HCT116 (cell line): ENCODE data around the gene ZNF276. TPM values are rescaled to one million over a fixed set of nuclear protein-coding genes. Genes with fewer than 3 reads are reported as not detected.

Experiments
- ATAC-seq: fragments of 200-7000 bp; cut with Tn5 transposase; 2 replicates; pipeline ENCODE4 v1.9.1; 2020; ENCODE audit warnings: mild to moderate bottlenecking, moderate library complexity
- BruUV-seq: library from RNA; stranded (reverse); fragments of 400-500 nt; replicated peaks from 2 replicates; lab custom pipeline; 2021; lab: Mats Ljungman, UMichigan
- CTCF ChIA-PET: fragments of 300-600 bp; sonication (Branson Sonifier 250); formaldehyde crosslinking; loops from one replicate; lab custom pipeline; 2021; ENCODE audit warnings: antibody characterized with exemption; lab: Charles Lee
- POLR2A ChIA-PET: fragments of 300-600, 350-600 bp; sonication (Branson Sonifier 250); formaldehyde crosslinking; loops from one replicate; lab custom pipeline; 2021; ENCODE audit warnings: antibody characterized with exemption; lab: Charles Lee
- RAD21 ChIA-PET, 2 experiments: fragments of 300-600 bp; sonication (Branson Sonifier 250); formaldehyde crosslinking; loops; one replicate each; lab custom pipeline; 2023; ENCODE audit warnings: low total read pairs in 2 of 2; ENCODE audit not compliant: uncharacterized antibody in 2 of 2, unreplicated experiment in 2 of 2, low non-redundant PET in 1 of 2; lab: Charles Lee
- DNase-seq: peaks from one replicate; pipeline ENCODE4 v3.0.0-alpha.2; 2010; ENCODE audit warnings: low read depth, low spot score
- H2AFZ ChIP-seq: fragments of 200-600 bp; shearing (Covaris generic), sonication (generic); 2 replicates; pipeline ENCODE4 v1.6.1; 2017; ENCODE audit warnings: low read depth, mixed run types, mixed read lengths, antibody characterized with exemption, low read length; ENCODE audit not compliant: poor library complexity, severe bottlenecking
- H3K27ac ChIP-seq: 2 replicates; pipeline ENCODE4 v1.5.1; 2012; ENCODE audit warnings: low read depth, low read length
- H3K27me3 ChIP-seq: fragments of 200-600 bp; sonication (generic); 2 replicates; pipeline ENCODE4 v1.6.1; 2016; ENCODE audit warnings: mixed run types, low read length, mixed read lengths; ENCODE audit not compliant: insufficient read depth
- H3K36me3 ChIP-seq, 2 experiments: fragments of 200-500 bp in 1 of 2; fragments of 200-600 bp in 1 of 2; sonication (Bioruptor generic) in 1 of 2; sonication (generic) in 1 of 2; 2 replicates each; pipeline versions ENCODE4 v1.5.1 to v1.6.1; 2014 to 2016; ENCODE audit warnings: low read length in 2 of 2, inconsistent platforms in 1 of 2, mixed read lengths in 1 of 2, mixed run types in 1 of 2; ENCODE audit not compliant: insufficient read depth in 2 of 2, control insufficient read depth in 1 of 2
- H3K4me1 ChIP-seq, 2 experiments: fragments of 200-600 bp in 1 of 2; sonication (generic) in 1 of 2; 2 replicates each; pipeline versions ENCODE4 v1.5.1 to v1.6.1; 2012 to 2017; ENCODE audit warnings: low read length in 2 of 2, inconsistent platforms in 1 of 2, mild to moderate bottlenecking in 1 of 2, mixed read lengths in 1 of 2, mixed run types in 1 of 2, moderate library complexity in 1 of 2; ENCODE audit not compliant: insufficient read depth in 2 of 2, control insufficient read depth in 1 of 2
- H3K4me2 ChIP-seq: fragments of 200-600 bp; sonication (generic); 2 replicates; pipeline ENCODE4 v1.6.1; 2017; ENCODE audit warnings: mixed run types, low read length, mixed read lengths
- H3K4me3 ChIP-seq, 2 experiments: fragments of 200-600 bp in 1 of 2; sonication (generic) in 1 of 2; replicated peaks in 1 of 2; 2 replicates each; pipeline ENCODE4 v1.5.1; 2011 to 2016; ENCODE audit warnings: low read length in 2 of 2, control low read depth in 1 of 2, low read depth in 1 of 2, mild to moderate bottlenecking in 1 of 2, mixed read lengths in 1 of 2, mixed run types in 1 of 2
- H3K79me2 ChIP-seq: fragments of 200-600 bp; sonication (generic); 2 replicates; pipeline ENCODE4 v1.6.1; 2017; ENCODE audit warnings: mild to moderate bottlenecking, mixed run types, low read length, moderate library complexity, mixed read lengths; ENCODE audit not compliant: insufficient read depth
- H3K9ac ChIP-seq: fragments of 200-600 bp; sonication (generic); 2 replicates; pipeline ENCODE4 v1.6.1; 2016; ENCODE audit warnings: low read length, mixed read lengths
- H3K9me2 ChIP-seq: fragments of 200-600 bp; sonication (generic), shearing (Covaris generic); 2 replicates; pipeline ENCODE4 v1.6.1; 2017; ENCODE audit warnings: mixed run types, mild to moderate bottlenecking, moderate library complexity; ENCODE audit not compliant: insufficient read depth
- H3K9me3 ChIP-seq, 2 experiments: fragments of 200-500 bp in 1 of 2; fragments of 200-600 bp in 1 of 2; sonication (Bioruptor generic) in 1 of 2; sonication (generic) in 1 of 2; 2 replicates each; pipeline ENCODE4 v1.6.1; 2014 to 2017; ENCODE audit warnings: low read length in 2 of 2, mixed read lengths in 2 of 2, inconsistent platforms in 1 of 2, low read depth in 1 of 2, mild to moderate bottlenecking in 1 of 2, mixed run types in 1 of 2, moderate library complexity in 1 of 2; ENCODE audit not compliant: control insufficient read depth in 1 of 2, insufficient read depth in 1 of 2
- H4K20me1 ChIP-seq: fragments of 200-600 bp; sonication (generic), shearing (Covaris generic); 2 replicates; pipeline ENCODE4 v1.6.1; 2017; ENCODE audit warnings: mixed run types, mild to moderate bottlenecking, moderate library complexity; ENCODE audit not compliant: insufficient read depth
- MAX ChIP-seq: IDR thresholded peaks from 2 replicates; pipeline ENCODE4 v1.6.1; 2012
- POLR2A ChIP-seq: IDR thresholded peaks from 2 replicates; pipeline ENCODE4 v1.7.0; 2011; ENCODE audit warnings: borderline replicate concordance; ENCODE audit not compliant: insufficient read depth, insufficient read length; ENCODE audit errors: extremely low read depth
- ZNF274 ChIP-seq: fragments of 200-500 bp; sonication (Bioruptor generic); IDR thresholded peaks from 2 replicates; pipeline ENCODE4 v1.6.1; 2014; ENCODE audit warnings: mild to moderate bottlenecking, low read depth, low read length, inconsistent platforms
- intact Hi-C: fragments of 100-400 bp; cut with micrococcal nuclease; formaldehyde crosslinking; loops from 2 replicates; pipeline ENCODE4 v1.10.0; 2022
- total RNA-seq: library from RNA; stranded (reverse); gene quantifications from one replicate; pipeline ENCODE4 v1.2.1, GENCODE V29; 2021; ENCODE audit not compliant: unreplicated experiment

The ZNF276 gene
- total RNA-seq, 1 experiment from 2014 or later: 49.9 TPM

GRCh38 chr16:89722392-89723278 lies 1.3 kb downstream of the ZNF276 start:
- peaks cover 33% of the 10 kb centered on the region; the same call in 1 of the 2 replicates for H3K79me2 ChIP-seq
- H2AFZ ChIP-seq: no peak overlapping the region
- no TSS peak for BruUV-seq
- intact Hi-C loops: no loop called here
- H3K4me2 ChIP-seq: peak overlapping the region; percentile 86
- peaks cover 21 to 24% of the 10 kb centered on the region in 2 experiments; a peak in 3 of 4 replicates for H3K36me3 ChIP-seq
- RAD21 ChIA-PET: interaction anchor here in 1 of 2 experiments (0.9 kb wide), 1 partner anchor 22 kb away, joined by 4 read pairs; no protein-coding TSS in a partner anchor
- peak; percentile 19 for ATAC-seq
- no peak for TF ChIP-seq ZNF274
- peak; percentile 54 for TF ChIP-seq POLR2A
- no peak for TF ChIP-seq MAX
- TF ChIP-seq, all 23 proteins: peak for 1
- peaks cover 28 to 44% of the 10 kb centered on the region in 2 experiments for H3K4me1 ChIP-seq
- no peaks in the 10 kb centered on the region for H3K9me3 ChIP-seq
- no peaks in the 10 kb centered on the region for H3K9me2 ChIP-seq
- H3K4me3 ChIP-seq: peak overlapping the region; percentile 70 to 88
- POLR2A ChIA-PET: no interaction called here
- peak overlapping the region; percentile 78 for H3K9ac ChIP-seq
- peak overlapping the region; percentile 97 for H3K27ac ChIP-seq
- peaks cover 3% of the 10 kb centered on the region; the same call in 1 of the 2 replicates for H4K20me1 ChIP-seq
- no peaks in the 10 kb centered on the region for H3K27me3 ChIP-seq
- CTCF ChIA-PET: interaction anchor here (1.3 kb wide), 1 partner anchor 17 kb away, joined by 4 read pairs; no protein-coding TSS in a partner anchor
- DNase-seq: peak; percentile 56
